Stomach (tissue), 4 donors: ENCODE results near the gene BTBD9.

Source experiments
- POLR2A ChIP-seq, 4 donors: fragments of 450-650 bp; IDR thresholded peaks; one replicate each; pipeline ENCODE4 v1.6.1; 2016; ENCODE audit warnings: antibody characterized with exemption in 4 of 4, control low read depth in 2 of 4, mild to moderate bottlenecking in 1 of 4, moderate library complexity in 1 of 4
- TF ChIP-seq, protein P1 (sequence below), 7 experiments: fragments of 450-650 bp in 4 of 7; fragments of 200-600 bp in 3 of 7; sonication (generic) in 3 of 7; IDR thresholded peaks; one replicate each; pipeline ENCODE4 v1.5.1; 2016 to 2019; ENCODE audit warnings: antibody characterized with exemption in 7 of 7, control low read depth in 2 of 7, mild to moderate bottlenecking in 1 of 7

DNA sequence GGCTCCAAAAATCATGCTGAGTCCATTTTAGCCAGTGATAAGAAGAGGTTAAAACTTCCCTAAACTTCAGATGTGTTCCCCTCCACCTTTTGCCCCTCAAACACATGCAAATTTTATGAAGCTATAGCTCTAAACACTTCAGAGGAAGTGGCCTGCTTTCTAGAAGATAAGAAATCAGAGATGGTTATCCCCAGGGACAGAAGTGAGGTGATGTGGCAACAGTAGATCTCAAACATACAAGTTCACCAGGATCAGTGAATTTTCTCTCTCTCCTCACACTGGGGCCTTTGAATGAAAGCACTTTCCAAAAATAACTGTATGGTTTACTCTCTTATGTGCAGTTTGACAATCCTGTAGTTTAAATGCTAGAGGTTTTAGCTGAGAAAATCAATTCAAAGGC, 332.0 kb downstream of the BTBD9 start:
- no peak for TF ChIP-seq POLR2A (IDR thresholded peaks at IDR 0.05)
- TF ChIP-seq, protein P1, sequence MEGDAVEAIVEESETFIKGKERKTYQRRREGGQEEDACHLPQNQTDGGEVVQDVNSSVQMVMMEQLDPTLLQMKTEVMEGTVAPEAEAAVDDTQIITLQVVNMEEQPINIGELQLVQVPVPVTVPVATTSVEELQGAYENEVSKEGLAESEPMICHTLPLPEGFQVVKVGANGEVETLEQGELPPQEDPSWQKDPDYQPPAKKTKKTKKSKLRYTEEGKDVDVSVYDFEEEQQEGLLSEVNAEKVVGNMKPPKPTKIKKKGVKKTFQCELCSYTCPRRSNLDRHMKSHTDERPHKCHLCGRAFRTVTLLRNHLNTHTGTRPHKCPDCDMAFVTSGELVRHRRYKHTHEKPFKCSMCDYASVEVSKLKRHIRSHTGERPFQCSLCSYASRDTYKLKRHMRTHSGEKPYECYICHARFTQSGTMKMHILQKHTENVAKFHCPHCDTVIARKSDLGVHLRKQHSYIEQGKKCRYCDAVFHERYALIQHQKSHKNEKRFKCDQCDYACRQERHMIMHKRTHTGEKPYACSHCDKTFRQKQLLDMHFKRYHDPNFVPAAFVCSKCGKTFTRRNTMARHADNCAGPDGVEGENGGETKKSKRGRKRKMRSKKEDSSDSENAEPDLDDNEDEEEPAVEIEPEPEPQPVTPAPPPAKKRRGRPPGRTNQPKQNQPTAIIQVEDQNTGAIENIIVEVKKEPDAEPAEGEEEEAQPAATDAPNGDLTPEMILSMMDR (IDR thresholded peaks at IDR 0.05): no peak
